Liver (tissue), 9 donors: Measurements from ENCODE around the gene NUP50. TPM values are rescaled to one million over a fixed set of nuclear protein-coding genes. Genes with fewer than 3 reads are reported as not detected.

ENCODE experiments used
- DNase-seq: peaks from one replicate; pipeline ENCODE4 v3.0.0-alpha.2; 2017; ENCODE audit warnings: low spot score
- H3K27ac ChIP-seq, 2 donors: one replicate each; pipeline ENCODE4 v1.7.0; 2013; ENCODE audit warnings: inconsistent platforms in 2 of 2, low read length in 2 of 2, control low read depth in 1 of 2, low read depth in 1 of 2, mild to moderate bottlenecking in 1 of 2
- H3K27me3 ChIP-seq, 4 donors: one replicate each; pipeline versions ENCODE4 v1.6.1 to v1.7.0; 2013; ENCODE audit warnings: low read length in 3 of 4, inconsistent platforms in 1 of 4, mild to moderate bottlenecking in 1 of 4, moderate library complexity in 1 of 4; ENCODE audit not compliant: control insufficient read depth in 4 of 4, insufficient read depth in 4 of 4
- H3K36me3 ChIP-seq, 4 donors: one replicate each; pipeline versions ENCODE4 v1.6.1 to v1.7.0; 2013; ENCODE audit warnings: low read length in 3 of 4, mild to moderate bottlenecking in 3 of 4, low read depth in 1 of 4, moderate library complexity in 1 of 4; ENCODE audit not compliant: control insufficient read depth in 4 of 4, insufficient read depth in 3 of 4
- H3K4me1 ChIP-seq, 4 donors: one replicate each; pipeline versions ENCODE4 v1.6.1 to v1.7.0; 2013; ENCODE audit warnings: low read length in 3 of 4, mild to moderate bottlenecking in 3 of 4, moderate library complexity in 1 of 4; ENCODE audit not compliant: control insufficient read depth in 4 of 4, insufficient read depth in 4 of 4
- H3K4me3 ChIP-seq, 3 donors: one replicate each; pipeline versions ENCODE4 v1.6.1 to v1.7.0; 2013; ENCODE audit warnings: low read length in 3 of 3, control low read depth in 1 of 3, low read depth in 1 of 3, mild to moderate bottlenecking in 1 of 3
- H3K9ac ChIP-seq, 2 donors: one replicate each; pipeline ENCODE4 v1.7.0; 2013; ENCODE audit warnings: low read length in 2 of 2, mild to moderate bottlenecking in 2 of 2, moderate library complexity in 2 of 2, control low read depth in 1 of 2, low read depth in 1 of 2
- H3K9me3 ChIP-seq, 4 donors: one replicate each; pipeline versions ENCODE4 v1.6.1 to v1.7.0; 2013; ENCODE audit warnings: low read length in 3 of 4; ENCODE audit not compliant: control insufficient read depth in 4 of 4
- EGR1 ChIP-seq, 2 donors: IDR thresholded peaks; 2 replicates each; pipeline ENCODE4 v1.6.1; 2016 to 2018; ENCODE audit warnings: antibody characterized with exemption in 2 of 2, low read depth in 2 of 2
- FOXA1 ChIP-seq: IDR thresholded peaks from 2 replicates; pipeline ENCODE4 v1.6.1; 2016; ENCODE audit warnings: antibody characterized with exemption
- FOXA2 ChIP-seq: IDR thresholded peaks from 2 replicates; pipeline ENCODE4 v1.6.1; 2016; ENCODE audit warnings: antibody characterized with exemption
- GABPA ChIP-seq, 2 donors: IDR thresholded peaks in 1 of 2; conservative IDR thresholded peaks in 1 of 2; 2 replicates each; pipeline ENCODE4 v1.6.1; 2016; ENCODE audit warnings: antibody characterized with exemption in 2 of 2, mild to moderate bottlenecking in 1 of 2, moderate library complexity in 1 of 2
- HNF4A ChIP-seq, 2 donors: conservative IDR thresholded peaks; 2 replicates each; pipeline ENCODE4 v1.6.1; 2016; ENCODE audit warnings: antibody characterized with exemption in 2 of 2, mild to moderate bottlenecking in 2 of 2
- HNF4G ChIP-seq: IDR thresholded peaks from 2 replicates; pipeline ENCODE4 v1.6.1; 2016; ENCODE audit warnings: antibody characterized with exemption
- JUND ChIP-seq, 2 donors: IDR thresholded peaks; 2 replicates each; pipeline ENCODE4 v1.6.1; 2016; ENCODE audit warnings: antibody characterized with exemption in 2 of 2
- MAX ChIP-seq: IDR thresholded peaks from 2 replicates; pipeline ENCODE4 v1.6.1; 2016; ENCODE audit warnings: antibody characterized with exemption
- NR2F2 ChIP-seq: IDR thresholded peaks from 2 replicates; pipeline ENCODE4 v1.6.1; 2016; ENCODE audit warnings: antibody characterized with exemption
- RAD21 ChIP-seq, 2 donors: IDR thresholded peaks; 2 replicates each; pipeline ENCODE4 v1.6.1; 2016; ENCODE audit warnings: antibody characterized with exemption in 2 of 2, mild to moderate bottlenecking in 2 of 2
- REST ChIP-seq: IDR thresholded peaks from 2 replicates; pipeline ENCODE4 v1.6.1; 2016; ENCODE audit warnings: antibody characterized with exemption, mild to moderate bottlenecking
- RXRA ChIP-seq, 2 donors: IDR thresholded peaks; 2 replicates each; pipeline ENCODE4 v1.6.1; 2017 to 2018; ENCODE audit warnings: antibody characterized with exemption in 2 of 2, mild to moderate bottlenecking in 1 of 2
- SP1 ChIP-seq: IDR thresholded peaks from 2 replicates; pipeline ENCODE4 v1.6.1; 2018; ENCODE audit warnings: antibody characterized with exemption, mild to moderate bottlenecking
- TAF1 ChIP-seq: conservative IDR thresholded peaks from 2 replicates; pipeline ENCODE4 v1.6.1; 2016; ENCODE audit warnings: antibody characterized with exemption, mild to moderate bottlenecking
- YY1 ChIP-seq: IDR thresholded peaks from 2 replicates; pipeline ENCODE4 v1.6.1; 2016; ENCODE audit warnings: antibody characterized with exemption, mild to moderate bottlenecking
- WGBS: extraction: QIAGEN DNeasy Blood & Tissue Kit; methylation state at CpG from one replicate; pipeline ENCODE4 v1.1.7; 2013; 5-methylcytosine and 5-hydroxymethylcytosine counted together
- polyA plus RNA-seq, 2 donors: library from polyadenylated mRNA; stranded (reverse) in 1 of 2; unstranded in 1 of 2; fragments of 200-250 nt in 1 of 2; fragments of >200 nt in 1 of 2; fragmentation: Nextera tagmentation in 1 of 2; extraction: Ambion mirVana in 1 of 2; gene quantifications; one replicate each; pipeline versions ENCODE4 v1.2.1 to v1.2.3, GENCODE V29; 2013 to 2015
- total RNA-seq, 2 donors: library from RNA; depleted of rRNA; stranded (reverse); fragments of >200 nt; gene quantifications; one replicate each; pipeline ENCODE4 v1.2.3, GENCODE V29; 2014
- TF ChIP-seq, protein P1 (sequence below): IDR thresholded peaks from 2 replicates; pipeline ENCODE4 v1.6.1; 2016; ENCODE audit warnings: antibody characterized with exemption
- TF ChIP-seq, protein P2 (sequence below): fragments of 150-350 bp; IDR thresholded peaks from 2 replicates; pipeline ENCODE4 v1.5.1; 2017; ENCODE audit warnings: improper control_type of control experiment, low read depth, low read length; ENCODE audit not compliant: missing input control
- TF ChIP-seq, protein P3 (sequence below): IDR thresholded peaks from 2 replicates; pipeline ENCODE4 v1.6.1; 2016; ENCODE audit warnings: antibody characterized with exemption
- donor health status: healthy.
- donor health status: healthy.
- donor health status: healthy.
- donor health status: healthy.
- donor health status: healthy.

Gene NUP50
- total and polyA plus RNA-seq, 4 donors: 8.7 to 48.2 (median 24.8) TPM

DNA sequence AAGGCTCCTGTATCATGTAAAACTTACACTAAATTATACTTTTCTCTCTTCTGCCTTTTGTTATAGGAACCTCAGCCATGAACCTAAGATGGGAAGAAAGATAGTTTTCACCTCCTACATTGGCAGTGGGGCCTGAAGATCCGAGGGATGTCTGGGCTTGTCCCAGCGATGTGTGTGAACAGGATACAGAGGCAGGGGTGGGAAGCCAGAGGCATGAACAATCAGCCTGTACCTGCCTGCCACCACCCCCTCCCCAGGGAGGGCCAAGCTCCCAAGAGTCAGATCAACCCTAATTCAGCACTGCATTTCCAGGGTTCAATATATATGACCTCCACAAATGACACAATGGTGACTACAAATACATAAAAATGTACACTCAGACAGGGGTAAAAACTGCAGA, 67.6 kb downstream of the NUP50 start:
- DNase-seq: no peak
- Histone ChIP-seq H3K27ac (no peak overlapping the region), H3K36me3 (no peaks in the 10 kb centered on the region), H3K9me3 (no peaks in the 10 kb centered on the region), H3K27me3 (no peaks in the 10 kb centered on the region), H3K4me3 (no peak overlapping the region), H3K9ac (no peak overlapping the region), H3K4me1 (peaks cover 4 to 21% (median 9%) of the 10 kb centered on the region in 4 donors)
- TF ChIP-seq HNF4G (no peak), SP1 (no peak), REST (no peak), FOXA1 (no peak), FOXA2 (no peak), HNF4A (conservative IDR thresholded peaks at IDR 0.05) (no peak), RXRA (IDR thresholded peaks at IDR 0.05) (no peak), TAF1 (no peak), JUND (IDR thresholded peaks at IDR 0.05) (no peak), GABPA (IDR thresholded peaks at IDR 0.05 in 1 of 2, conservative IDR thresholded peaks at IDR 0.05 in 1 of 2) (no peak), YY1 (no peak), MAX (no peak), NR2F2 (no peak), RAD21 (IDR thresholded peaks at IDR 0.05) (no peak), EGR1 (IDR thresholded peaks at IDR 0.05; ENCODE audit: low read depth in 2 of 2) (no peak)
- TF ChIP-seq, protein P1, sequence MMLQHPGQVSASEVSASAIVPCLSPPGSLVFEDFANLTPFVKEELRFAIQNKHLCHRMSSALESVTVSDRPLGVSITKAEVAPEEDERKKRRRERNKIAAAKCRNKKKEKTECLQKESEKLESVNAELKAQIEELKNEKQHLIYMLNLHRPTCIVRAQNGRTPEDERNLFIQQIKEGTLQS: no peak
- TF ChIP-seq, protein P2, sequence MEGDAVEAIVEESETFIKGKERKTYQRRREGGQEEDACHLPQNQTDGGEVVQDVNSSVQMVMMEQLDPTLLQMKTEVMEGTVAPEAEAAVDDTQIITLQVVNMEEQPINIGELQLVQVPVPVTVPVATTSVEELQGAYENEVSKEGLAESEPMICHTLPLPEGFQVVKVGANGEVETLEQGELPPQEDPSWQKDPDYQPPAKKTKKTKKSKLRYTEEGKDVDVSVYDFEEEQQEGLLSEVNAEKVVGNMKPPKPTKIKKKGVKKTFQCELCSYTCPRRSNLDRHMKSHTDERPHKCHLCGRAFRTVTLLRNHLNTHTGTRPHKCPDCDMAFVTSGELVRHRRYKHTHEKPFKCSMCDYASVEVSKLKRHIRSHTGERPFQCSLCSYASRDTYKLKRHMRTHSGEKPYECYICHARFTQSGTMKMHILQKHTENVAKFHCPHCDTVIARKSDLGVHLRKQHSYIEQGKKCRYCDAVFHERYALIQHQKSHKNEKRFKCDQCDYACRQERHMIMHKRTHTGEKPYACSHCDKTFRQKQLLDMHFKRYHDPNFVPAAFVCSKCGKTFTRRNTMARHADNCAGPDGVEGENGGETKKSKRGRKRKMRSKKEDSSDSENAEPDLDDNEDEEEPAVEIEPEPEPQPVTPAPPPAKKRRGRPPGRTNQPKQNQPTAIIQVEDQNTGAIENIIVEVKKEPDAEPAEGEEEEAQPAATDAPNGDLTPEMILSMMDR: no peak
- TF ChIP-seq, protein P3, sequence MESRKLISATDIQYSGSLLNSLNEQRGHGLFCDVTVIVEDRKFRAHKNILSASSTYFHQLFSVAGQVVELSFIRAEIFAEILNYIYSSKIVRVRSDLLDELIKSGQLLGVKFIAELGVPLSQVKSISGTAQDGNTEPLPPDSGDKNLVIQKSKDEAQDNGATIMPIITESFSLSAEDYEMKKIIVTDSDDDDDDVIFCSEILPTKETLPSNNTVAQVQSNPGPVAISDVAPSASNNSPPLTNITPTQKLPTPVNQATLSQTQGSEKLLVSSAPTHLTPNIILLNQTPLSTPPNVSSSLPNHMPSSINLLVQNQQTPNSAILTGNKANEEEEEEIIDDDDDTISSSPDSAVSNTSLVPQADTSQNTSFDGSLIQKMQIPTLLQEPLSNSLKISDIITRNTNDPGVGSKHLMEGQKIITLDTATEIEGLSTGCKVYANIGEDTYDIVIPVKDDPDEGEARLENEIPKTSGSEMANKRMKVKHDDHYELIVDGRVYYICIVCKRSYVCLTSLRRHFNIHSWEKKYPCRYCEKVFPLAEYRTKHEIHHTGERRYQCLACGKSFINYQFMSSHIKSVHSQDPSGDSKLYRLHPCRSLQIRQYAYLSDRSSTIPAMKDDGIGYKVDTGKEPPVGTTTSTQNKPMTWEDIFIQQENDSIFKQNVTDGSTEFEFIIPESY: no peak
- 88% methylated on average over 2 of the region's 2 CpGs for WGBS
